ENCODE measurements around the gene SGTB.

DNA sequence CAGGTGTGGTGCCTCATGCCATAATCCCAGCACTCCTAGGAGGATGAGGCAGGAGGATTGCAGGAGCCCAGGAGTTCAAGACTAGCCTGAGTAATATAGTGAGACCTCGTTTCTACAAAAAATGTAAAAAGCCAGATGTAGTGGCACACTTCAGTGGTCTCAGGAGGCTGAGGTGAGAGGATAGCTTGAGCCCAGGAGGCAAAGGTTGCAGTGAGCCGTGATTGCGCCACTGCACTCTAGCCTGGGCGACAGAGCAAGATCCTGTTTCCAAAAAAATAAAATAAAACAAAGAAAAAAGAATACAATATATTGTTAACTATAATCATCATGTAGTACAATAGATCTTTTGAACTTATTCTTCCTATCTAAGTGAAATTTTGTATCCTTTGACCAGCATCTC lies 16.4 kb upstream of the SGTB start:
- no peak for TF ChIP-seq CTCF (IDR thresholded peaks at IDR 0.05)
- TF ChIP-seq POLR2A (IDR thresholded peaks at IDR 0.05), result no peak

All from body of pancreas (tissue), 4 donors.